Mesendoderm (in vitro differentiated cells): ENCODE results near the gene TTC23.

Experiments
- DNase-seq: peaks from one replicate; pipeline ENCODE4 v3.0.0; 2013
- H2AK5ac ChIP-seq: 2 replicates; pipeline ENCODE4 v1.6.1; 2013; ENCODE audit warnings: low read length, inconsistent platforms
- H2BK120ac ChIP-seq: 2 replicates; pipeline ENCODE4 v1.6.1; 2013; ENCODE audit warnings: low read depth, mild to moderate bottlenecking, low read length, moderate library complexity, mixed read lengths
- H2BK15ac ChIP-seq: replicated peaks from 2 replicates; pipeline ENCODE4 v1.6.1; 2013; ENCODE audit warnings: low read depth, mild to moderate bottlenecking, moderate library complexity
- H2BK5ac ChIP-seq: 2 replicates; pipeline ENCODE4 v1.6.1; 2013; ENCODE audit warnings: low read length, inconsistent platforms
- H3K18ac ChIP-seq: 2 replicates; pipeline ENCODE4 v1.6.1; 2013; ENCODE audit warnings: mild to moderate bottlenecking, low read length, mixed read lengths
- H3K23ac ChIP-seq: one replicate; pipeline ENCODE4 v1.6.1; 2013; ENCODE audit warnings: low read length
- H3K27ac ChIP-seq: 2 replicates; pipeline ENCODE4 v1.5.1; 2013; ENCODE audit warnings: low read depth, mild to moderate bottlenecking, inconsistent platforms, low read length, moderate library complexity
- H3K27me3 ChIP-seq: 2 replicates; pipeline ENCODE4 v1.6.1; 2013; ENCODE audit warnings: low read length, control low read depth, mild to moderate bottlenecking, inconsistent platforms; ENCODE audit not compliant: insufficient read depth, poor library complexity
- H3K36me3 ChIP-seq: 2 replicates; pipeline ENCODE4 v1.6.1; 2013; ENCODE audit warnings: low read length, inconsistent platforms; ENCODE audit not compliant: control insufficient read depth, insufficient read depth
- H3K4ac ChIP-seq: one replicate; pipeline ENCODE4 v1.6.1; 2013; ENCODE audit warnings: low read depth, mild to moderate bottlenecking, low read length, moderate library complexity
- H3K4me1 ChIP-seq: 2 replicates; pipeline ENCODE4 v1.6.1; 2013; ENCODE audit warnings: low read depth, low read length, inconsistent platforms; ENCODE audit not compliant: control insufficient read depth
- H3K4me2 ChIP-seq: 2 replicates; pipeline ENCODE4 v1.6.1; 2013; ENCODE audit warnings: low read length
- H3K4me3 ChIP-seq: 2 replicates; pipeline ENCODE4 v1.5.1; 2013; ENCODE audit warnings: mild to moderate bottlenecking, low read length
- H3K56ac ChIP-seq: one replicate; pipeline ENCODE4 v1.6.1; 2013; ENCODE audit warnings: low read length
- H3K79me1 ChIP-seq: 2 replicates; pipeline ENCODE4 v1.6.1; 2013; ENCODE audit warnings: low read length, inconsistent platforms
- H3K79me2 ChIP-seq: 2 replicates; pipeline ENCODE4 v1.6.1; 2013; ENCODE audit warnings: mild to moderate bottlenecking, low read length; ENCODE audit not compliant: control insufficient read depth, insufficient read depth
- H3K9ac ChIP-seq: 2 replicates; pipeline ENCODE4 v1.6.1; 2013; ENCODE audit warnings: low read length, inconsistent platforms
- H4K5ac ChIP-seq: one replicate; pipeline ENCODE4 v1.6.1; 2013; ENCODE audit warnings: low read length
- H4K8ac ChIP-seq: one replicate; pipeline ENCODE4 v1.6.1; 2013; ENCODE audit warnings: low read depth, mild to moderate bottlenecking, control low read depth, low read length, moderate library complexity
- WGBS: extraction: QIAGEN DNeasy Blood & Tissue Kit; methylation state at CpG from one replicate; pipeline ENCODE4 v1.1.7; 2013; ENCODE audit warnings: low lambda C conversion rate, missing lambda C conversion rate; ENCODE audit not compliant: insufficient coverage; ENCODE audit errors: extremely low coverage; 5-methylcytosine and 5-hydroxymethylcytosine counted together

Gene TTC23

GRCh38 chr15:99273801-99274200, 24.4 kb upstream of the TTC23 start:
- no CpG with 5 or more reads among the region's 3 CpGs for WGBS
- Histone ChIP-seq H4K8ac (no peak overlapping the region), H3K4me1 (no peaks in the 10 kb centered on the region)

GRCh38 chr15:99268431-99268830, 19.1 kb upstream of the TTC23 start:
- Histone ChIP-seq H3K23ac (no peak overlapping the region), H3K27me3 (no peaks in the 10 kb centered on the region), H3K56ac (no peak overlapping the region), H2AK5ac (no peak overlapping the region), H4K8ac (no peak overlapping the region), H2BK15ac (no peak overlapping the region), H3K36me3 (no peaks in the 10 kb centered on the region), H3K79me1 (no peaks in the 10 kb centered on the region), H2BK120ac (no peak overlapping the region), H3K9ac (no peak overlapping the region), H3K4me3 (no peak overlapping the region), H4K5ac (no peak overlapping the region), H2BK5ac (no peak overlapping the region), H3K4me1 (no peaks in the 10 kb centered on the region), H3K4ac (no peak overlapping the region), H3K27ac (no peak overlapping the region), H3K79me2 (no peaks in the 10 kb centered on the region), H3K4me2 (no peak overlapping the region), H3K18ac (no peak overlapping the region)
- DNase-seq = no peak
- WGBS = no CpG with 5 or more reads among the region's 5 CpGs

More at GRCh38 chr15:99273801-99274200, 24.4 kb upstream of the TTC23 start:
- no peak for DNase-seq
- Histone ChIP-seq H3K79me1 (no peaks in the 10 kb centered on the region), H3K79me2 (no peaks in the 10 kb centered on the region), H2BK120ac (no peak overlapping the region), H4K5ac (no peak overlapping the region), H3K56ac (no peak overlapping the region), H3K4me3 (no peak overlapping the region), H3K23ac (no peak overlapping the region), H3K4me2 (no peak overlapping the region), H3K27me3 (no peaks in the 10 kb centered on the region), H2AK5ac (no peak overlapping the region), H3K9ac (no peak overlapping the region), H3K36me3 (no peaks in the 10 kb centered on the region), H3K4ac (no peak overlapping the region), H3K27ac (no peak overlapping the region), H2BK5ac (no peak overlapping the region), H3K18ac (no peak overlapping the region), H2BK15ac (no peak overlapping the region)

- no CpG with 5 or more reads among the region's 3 CpGs for WGBS
- no peak overlapping the region for H3K4ac ChIP-seq
Observed at GRCh38 chr15:99267957-99268356, 18.6 kb upstream of the TTC23 start.

GRCh38 chr15:99265541-99266070, 16.2 kb upstream of the TTC23 start:
- Histone ChIP-seq H3K56ac (no peak overlapping the region), H3K4ac (no peak overlapping the region), H3K27me3 (no peaks in the 10 kb centered on the region), H4K5ac (no peak overlapping the region), H3K18ac (no peak overlapping the region), H2BK5ac (no peak overlapping the region), H3K4me1 (no peaks in the 10 kb centered on the region), H3K4me3 (no peak overlapping the region), H3K79me1 (no peaks in the 10 kb centered on the region), H3K27ac (no peak overlapping the region), H3K36me3 (no peaks in the 10 kb centered on the region), H3K23ac (no peak overlapping the region), H3K9ac (no peak overlapping the region), H4K8ac (no peak overlapping the region), H2BK15ac (no peak overlapping the region), H2AK5ac (no peak overlapping the region), H3K4me2 (no peak overlapping the region), H2BK120ac (no peak overlapping the region), H3K79me2 (no peaks in the 10 kb centered on the region)
- WGBS = no CpG with 5 or more reads among the region's 3 CpGs
- DNase-seq = no peak

More at GRCh38 chr15:99267957-99268356, 18.6 kb upstream of the TTC23 start:
- H2BK15ac ChIP-seq = no peak overlapping the region
- no peaks in the 10 kb centered on the region for H3K36me3 ChIP-seq
- no peak overlapping the region for H3K18ac ChIP-seq
- H3K4me2 ChIP-seq = no peak overlapping the region
- H3K9ac ChIP-seq = no peak overlapping the region
- H3K27me3 ChIP-seq = no peaks in the 10 kb centered on the region
- H3K79me1 ChIP-seq = no peaks in the 10 kb centered on the region
- no peak overlapping the region for H2BK120ac ChIP-seq
- H3K27ac ChIP-seq = no peak overlapping the region
- H3K4me3 ChIP-seq = no peak overlapping the region
- H3K4me1 ChIP-seq = no peaks in the 10 kb centered on the region
- no peak overlapping the region for H3K56ac ChIP-seq
- H3K23ac ChIP-seq = no peak overlapping the region
- DNase-seq = no peak
- no peak overlapping the region for H2AK5ac ChIP-seq
- H2BK5ac ChIP-seq = no peak overlapping the region
- no peaks in the 10 kb centered on the region for H3K79me2 ChIP-seq
- H4K8ac ChIP-seq = no peak overlapping the region
- H4K5ac ChIP-seq = no peak overlapping the region

- no peak overlapping the region for H3K4me2 ChIP-seq
Observed at GRCh38 chr15:99264125-99264524, 14.7 kb upstream of the TTC23 start.

GRCh38 chr15:99257107-99257750, 7.8 kb upstream of the TTC23 start:
- Histone ChIP-seq H3K4me3 (no peak overlapping the region), H3K27ac (no peak overlapping the region), H3K18ac (no peak overlapping the region), H3K27me3 (no peaks in the 10 kb centered on the region), H2AK5ac (no peak overlapping the region), H3K9ac (no peak overlapping the region), H2BK5ac (no peak overlapping the region), H3K4ac (no peak overlapping the region), H4K5ac (no peak overlapping the region), H3K79me1 (no peaks in the 10 kb centered on the region), H3K79me2 (no peaks in the 10 kb centered on the region), H3K36me3 (peaks cover 2% of the 10 kb centered on the region), H3K23ac (peak overlapping the region; percentile 24), H3K56ac (no peak overlapping the region), H3K4me2 (no peak overlapping the region), H2BK15ac (no peak overlapping the region), H4K8ac (no peak overlapping the region), H3K4me1 (no peaks in the 10 kb centered on the region), H2BK120ac (no peak overlapping the region)
- DNase-seq = no peak
- no CpG with 5 or more reads among the region's 12 CpGs for WGBS

More at GRCh38 chr15:99264125-99264524, 14.7 kb upstream of the TTC23 start:
- no peak overlapping the region for H3K23ac ChIP-seq
- H3K4me3 ChIP-seq = no peak overlapping the region
- no peak overlapping the region for H4K8ac ChIP-seq
- H2BK120ac ChIP-seq = no peak overlapping the region
- H3K27me3 ChIP-seq = no peaks in the 10 kb centered on the region
- no peaks in the 10 kb centered on the region for H3K36me3 ChIP-seq
- DNase-seq = no peak
- no peak overlapping the region for H4K5ac ChIP-seq
- H3K4me1 ChIP-seq = no peaks in the 10 kb centered on the region
- H3K56ac ChIP-seq = no peak overlapping the region
- no peak overlapping the region for H3K27ac ChIP-seq
- H2BK15ac ChIP-seq = no peak overlapping the region
- WGBS = no CpG with 5 or more reads among the region's 5 CpGs
- H3K18ac ChIP-seq = no peak overlapping the region
- no peak overlapping the region for H3K4ac ChIP-seq
- H2BK5ac ChIP-seq = no peak overlapping the region
- H2AK5ac ChIP-seq = no peak overlapping the region
- no peaks in the 10 kb centered on the region for H3K79me2 ChIP-seq
- no peaks in the 10 kb centered on the region for H3K79me1 ChIP-seq
- no peak overlapping the region for H3K9ac ChIP-seq
